GM12878 (cell line): ENCODE measurements around the gene KMT2E. TPM values are rescaled to one million over a fixed set of nuclear protein-coding genes. Genes with fewer than 3 reads are reported as not detected.

Experiments
- ATAC-seq: fragments of 200-7000 bp; cut with Tn5 transposase; 3 replicates; pipeline ENCODE4 v1.9.1; 2020; ENCODE audit warnings: mild to moderate bottlenecking, moderate library complexity
- BruUV-seq: library from RNA; stranded (reverse); fragments of 400-500 nt; replicated peaks from 2 replicates; lab custom pipeline; 2021; lab: Mats Ljungman, UMichigan
- CTCF ChIA-PET: fragments of 300-600 bp; sonication (Branson Sonifier 250); formaldehyde crosslinking; extraction: SDS; loops from one replicate; lab custom pipeline; 2021; ENCODE audit warnings: inconsistent platforms; lab: Yijun Ruan, JAX
- POLR2A ChIA-PET: fragments of 350-600 bp; formaldehyde crosslinking; extraction: SDS; loops from one replicate; lab custom pipeline; 2021; ENCODE audit warnings: inconsistent platforms; lab: Charles Lee
- RAD21 ChIA-PET: fragments of 300-600 bp; sonication (Branson Sonifier 250); formaldehyde crosslinking; loops from one replicate; lab custom pipeline; 2023; ENCODE audit warnings: antibody characterized with exemption; ENCODE audit not compliant: unreplicated experiment; lab: Charles Lee
- SMC1A ChIA-PET: fragments of 300-600 bp; sonication (Branson Sonifier 250); formaldehyde crosslinking; loops from one replicate; lab custom pipeline; 2023; ENCODE audit not compliant: unreplicated experiment, uncharacterized antibody; lab: Charles Lee
- DNase-seq: peaks from one replicate; pipeline ENCODE4 v3.0.0-alpha.2; 2011; ENCODE audit warnings: low read depth, low spot score
- FAIRE-seq: peaks from 3 replicates; lab custom pipeline; 2011; peaks lifted over from hg19 to GRCh38; lab: Jason Lieb, UNC
- H2AFZ ChIP-seq: 2 replicates; pipeline ENCODE4 v1.6.0; 2011; ENCODE audit warnings: low read depth, low read length, control low read depth; ENCODE audit not compliant: control insufficient read depth
- H3K27ac ChIP-seq: 2 replicates; pipeline ENCODE4 v1.5.1; 2011; ENCODE audit warnings: control low read depth; ENCODE audit not compliant: control insufficient read depth, insufficient read depth
- H3K27me3 ChIP-seq, 2 experiments: replicated peaks in 1 of 2; 2 replicates each; pipeline versions ENCODE4 v1.6.0 to v1.6.1; 2011; ENCODE audit warnings: low read length in 1 of 2; ENCODE audit not compliant: control insufficient read depth in 2 of 2, insufficient read depth in 2 of 2
- H3K36me3 ChIP-seq, 2 experiments: 2 replicates each; pipeline ENCODE4 v1.5.1; 2011; ENCODE audit warnings: low read length in 1 of 2; ENCODE audit not compliant: control insufficient read depth in 2 of 2, insufficient read depth in 2 of 2
- H3K4me1 ChIP-seq: 2 replicates; pipeline ENCODE4 v1.6.1; 2011; ENCODE audit warnings: mild to moderate bottlenecking, low read length, moderate library complexity, mixed read lengths; ENCODE audit not compliant: control insufficient read depth, insufficient read depth
- H3K4me2 ChIP-seq: 2 replicates; pipeline ENCODE4 v1.6.0; 2011; ENCODE audit warnings: control low read depth; ENCODE audit not compliant: control insufficient read depth, insufficient read depth
- H3K4me3 ChIP-seq: fragments of 200-600 bp; sonication (generic); 2 replicates; pipeline ENCODE4 v1.5.1; 2016
- H3K79me2 ChIP-seq: 2 replicates; pipeline ENCODE4 v1.6.0; 2011; ENCODE audit warnings: low read length; ENCODE audit not compliant: control insufficient read depth, insufficient read depth
- H3K9ac ChIP-seq: 2 replicates; pipeline ENCODE4 v1.8.0; 2011; ENCODE audit warnings: low read length, control low read depth, mixed read lengths; ENCODE audit not compliant: control insufficient read depth, insufficient read depth
- H3K9me3 ChIP-seq: replicated peaks from 3 replicates; pipeline ENCODE4 v1.5.1; 2011; ENCODE audit warnings: mild to moderate bottlenecking, low read length; ENCODE audit not compliant: control insufficient read depth, insufficient read depth
- H4K20me1 ChIP-seq: 2 replicates; pipeline ENCODE4 v1.6.0; 2011; ENCODE audit not compliant: control insufficient read depth, insufficient read depth
- ATF2 ChIP-seq: IDR thresholded peaks from 2 replicates; pipeline ENCODE4 v1.6.1; 2012; ENCODE audit warnings: low read length, inconsistent platforms
- BACH1 ChIP-seq: fragments of 450-650 bp; IDR thresholded peaks from 2 replicates; pipeline ENCODE4 v1.6.1; 2017; ENCODE audit warnings: mild to moderate bottlenecking, borderline replicate concordance
- CBX3 ChIP-seq: fragments of 200-600 bp; sonication (generic); IDR thresholded peaks from 2 replicates; pipeline ENCODE4 v1.6.1; 2016; ENCODE audit warnings: low read depth, borderline replicate concordance
- EZH2 ChIP-seq: IDR thresholded peaks from 2 replicates; pipeline ENCODE4 v1.6.1; 2012; ENCODE audit warnings: low read depth, mild to moderate bottlenecking, control low read depth, inconsistent platforms, low read length, borderline replicate concordance; ENCODE audit not compliant: control insufficient read depth
- FOXM1 ChIP-seq: IDR thresholded peaks from 2 replicates; pipeline ENCODE4 v1.6.1; 2012; ENCODE audit warnings: low read depth, mild to moderate bottlenecking, inconsistent platforms, low read length, moderate library complexity
- HCFC1 ChIP-seq: fragments of 150-350 bp; IDR thresholded peaks from 2 replicates; pipeline ENCODE4 v1.6.1; 2014; ENCODE audit warnings: low read length
- HDAC2 ChIP-seq: fragments of 200-600 bp; sonication (generic); IDR thresholded peaks from 2 replicates; pipeline ENCODE4 v1.6.1; 2017
- MLLT1 ChIP-seq: fragments of 450-650 bp; IDR thresholded peaks from 2 replicates; pipeline ENCODE4 v1.6.1; 2016; ENCODE audit warnings: mild to moderate bottlenecking
- MYC ChIP-seq: IDR thresholded peaks from 2 replicates; pipeline ENCODE4 v1.6.1; 2011; ENCODE audit warnings: mild to moderate bottlenecking, low read length, moderate library complexity, inconsistent platforms; ENCODE audit not compliant: insufficient read depth, insufficient replicate concordance, insufficient read length, severe bottlenecking
- NRF1 ChIP-seq: conservative IDR thresholded peaks from 2 replicates; pipeline ENCODE4 v1.6.1; 2011; ENCODE audit warnings: mild to moderate bottlenecking, low read depth, low read length, improper control_type of control experiment
- PRDM15 ChIP-seq: fragments of 450-650 bp; formaldehyde crosslinking; IDR thresholded peaks from 2 replicates; pipeline ENCODE4 v1.4.0; 2020; ENCODE audit warnings: mild to moderate bottlenecking, moderate library complexity
- RAD51 ChIP-seq: fragments of 450-650 bp; IDR thresholded peaks from 2 replicates; pipeline ENCODE4 v1.6.1; 2016; ENCODE audit warnings: moderate library complexity, mild to moderate bottlenecking, inconsistent platforms
- RELB ChIP-seq: fragments of 450-650 bp; IDR thresholded peaks from 2 replicates; pipeline ENCODE4 v1.6.1; 2017; ENCODE audit warnings: low read depth, mild to moderate bottlenecking, moderate library complexity
- STAT3 ChIP-seq: IDR thresholded peaks from 2 replicates; pipeline ENCODE4 v1.6.1; 2011; ENCODE audit warnings: low read depth, low read length, improper control_type of control experiment
- TAF1 ChIP-seq: IDR thresholded peaks from 2 replicates; pipeline ENCODE4 v1.6.1; 2011; ENCODE audit warnings: mild to moderate bottlenecking, low read depth, low read length, borderline replicate concordance
- TARDBP ChIP-seq: IDR thresholded peaks from 2 replicates; pipeline ENCODE4 v1.6.1; 2016; ENCODE audit warnings: borderline replicate concordance
- TCF3 ChIP-seq: IDR thresholded peaks from 2 replicates; pipeline ENCODE4 v1.6.1; 2012; ENCODE audit warnings: low read depth, mild to moderate bottlenecking, low read length, borderline replicate concordance; ENCODE audit not compliant: insufficient read depth
- YBX1 ChIP-seq: fragments of 450-650 bp; IDR thresholded peaks from 2 replicates; pipeline ENCODE4 v1.6.1; 2016; ENCODE audit warnings: antibody characterized with exemption
- WGBS: methylation state at CpG from one replicate; pipeline ENCODE4 v1.1.6; 2016; ENCODE audit warnings: low lambda C conversion rate; ENCODE audit not compliant: insufficient replicate concordance, insufficient coverage; ENCODE audit errors: missing lambda C conversion rate; 5-methylcytosine and 5-hydroxymethylcytosine counted together
- in situ Hi-C: fragments of 300-500 bp; cut with MboI; formaldehyde crosslinking; loops from 9 replicates; pipeline ENCODE4 v1.14.3; 2018; ENCODE audit warnings: mixed read lengths
- intact Hi-C: fragments of 100-400 bp; cut with micrococcal nuclease; formaldehyde crosslinking; loops from one replicate; pipeline ENCODE4 v1.14.2; 2022; ENCODE audit not compliant: unreplicated experiment
- polyA plus RNA-seq, 11 experiments: library from polyadenylated mRNA; depleted of rRNA in 4 of 11; unstranded in 6 of 11; stranded (reverse) in 5 of 11; fragments of >200 nt; fragmentation: Nextera tagmentation in 4 of 11; fragmentation: Illumina TruSeq in 1 of 11; extraction: Ambion mirVana in 4 of 11; extraction: Trizol in 1 of 11; gene quantifications; 1 replicate in 1 of 11; 2 replicates in 10 of 11; pipeline versions ENCODE4 v1.2.1 to v1.2.3, GENCODE V29; 2011 to 2016; ENCODE audit warnings: inconsistent platforms in 2 of 11, missing spikeins in 2 of 11, low read depth in 1 of 11
- total RNA-seq, 4 experiments: library from RNA; depleted of rRNA in 3 of 4; stranded (reverse); fragments of >200 nt in 3 of 4; fragmentation: Illumina TruSeq in 1 of 4; extraction: Trizol in 1 of 4; gene quantifications; 2 replicates each; pipeline versions ENCODE4 v1.2.1 to v1.2.3, GENCODE V29; 2013 to 2021

Gene KMT2E
- total and polyA plus RNA-seq, 10 of the 15 experiments (the other 5 are each of a cell fraction or from before 2014, with no cell fraction given), result 13.2 to 68.1 (median 34.1) TPM

DNA sequence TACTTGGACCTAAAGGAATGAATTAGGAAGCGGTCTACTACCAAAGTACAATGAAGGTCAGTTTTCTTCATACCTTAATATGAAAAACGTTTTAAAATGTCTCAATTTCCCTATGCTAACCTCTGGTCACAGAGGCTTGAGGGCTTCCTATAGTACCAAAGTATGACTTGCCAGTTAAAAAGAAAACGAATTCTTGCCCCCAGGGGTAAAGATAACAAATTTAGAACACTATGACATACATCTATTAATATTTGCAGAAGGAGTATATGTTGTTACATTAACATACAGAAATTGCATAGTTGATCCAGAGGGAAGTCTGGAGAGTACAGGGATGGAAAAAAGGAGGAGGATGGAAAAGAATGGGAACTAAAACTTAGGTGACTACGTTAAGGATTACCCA, 13.8 kb upstream of the KMT2E start:
- POLR2A ChIA-PET, result no interaction called here
- Histone ChIP-seq H4K20me1 (peaks cover 7% of the 10 kb centered on the region), H3K4me1 (peaks cover 9% of the 10 kb centered on the region; the same call in 1 of the 2 replicates)
- TF ChIP-seq MLLT1 (no peak), MYC (no peak), TARDBP (no peak), RELB (no peak), NRF1 (no peak), FOXM1 (no peak), BACH1 (no peak), HDAC2 (no peak), HCFC1 (no peak), EZH2 (no peak), CBX3 (no peak), YBX1 (no peak), TAF1 (no peak), ATF2 (no peak), STAT3 (no peak), RAD51 (no peak), PRDM15 (CRISPR knock-in tag) (no peak), TCF3 (no peak)

More for the DNA sequence above, 13.8 kb upstream of the KMT2E start:
- DNase-seq, result no peak
- peaks cover 100% of the 10 kb centered on the region for H3K79me2 ChIP-seq
- FAIRE-seq, result no peak
- no peak for ATAC-seq
- in situ Hi-C loops, result loop anchor here (25.0 kb wide), 1 partner anchor 1287 kb away; the partner anchor contains the start of gene NAMPT
- H3K27ac ChIP-seq, result no peak overlapping the region
- intact Hi-C loops, result no loop called here
- BruUV-seq, result no TSS peak
- no peak overlapping the region for H3K4me2 ChIP-seq
- H3K36me3 ChIP-seq, result peaks cover 0 to 17% of the 10 kb centered on the region in 2 experiments; a peak in 3 of 4 replicates
- CTCF ChIA-PET, result no interaction called here
- H3K27me3 ChIP-seq, result no peaks in the 10 kb centered on the region
- no peak overlapping the region for H2AFZ ChIP-seq
- no peaks in the 10 kb centered on the region; the same call in 1 of the 3 replicates for H3K9me3 ChIP-seq
- no peak overlapping the region for H3K4me3 ChIP-seq
- H3K9ac ChIP-seq, result no peak overlapping the region
- WGBS, result 46% methylated on average over 4 of the region's 4 CpGs
- RAD21 ChIA-PET, result no interaction called here
- SMC1A ChIA-PET, result no interaction called here
